ENCODE results near the gene P2RX6.

Gene P2RX6

DNA sequence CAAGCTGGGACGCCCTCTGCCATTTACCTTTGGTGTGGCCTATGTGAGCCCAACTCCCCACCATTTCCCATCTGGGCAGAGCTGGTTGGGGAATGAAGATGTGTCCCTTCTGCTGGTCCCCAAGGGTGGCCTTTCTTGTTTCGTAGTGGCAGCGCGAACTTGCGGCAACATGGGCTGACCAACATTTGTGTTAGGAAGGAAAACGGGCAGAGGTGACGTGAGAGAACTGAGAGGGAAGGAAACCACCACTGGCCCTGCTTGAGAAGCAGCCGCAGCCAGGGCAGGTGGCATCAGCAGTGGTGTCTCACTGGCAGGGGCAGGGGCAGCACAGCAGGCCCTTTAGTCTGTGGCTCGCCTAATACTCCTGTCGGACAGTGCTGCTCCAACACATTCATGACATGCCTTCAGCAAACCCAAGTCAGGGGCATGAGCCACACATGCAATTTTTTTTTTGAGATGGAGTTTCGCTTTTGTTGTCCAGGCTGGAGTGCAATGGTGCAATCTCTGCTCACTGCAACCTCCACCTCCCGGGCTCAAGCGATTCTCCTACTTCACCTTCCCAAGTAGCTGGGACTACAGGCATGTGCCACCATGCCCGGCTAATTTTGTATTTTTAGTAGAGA is 60.7 kb downstream of the P2RX6 start:
- in situ Hi-C loops (cut with MboI; ENCODE audit: low pct_unique_long_range_greater_than_20kb, low sequenced_read_pairs, unreplicated experiment): no loop called here
- no peak for DNase-seq (ENCODE audit: low spot score)
- TF ChIP-seq, protein P1, sequence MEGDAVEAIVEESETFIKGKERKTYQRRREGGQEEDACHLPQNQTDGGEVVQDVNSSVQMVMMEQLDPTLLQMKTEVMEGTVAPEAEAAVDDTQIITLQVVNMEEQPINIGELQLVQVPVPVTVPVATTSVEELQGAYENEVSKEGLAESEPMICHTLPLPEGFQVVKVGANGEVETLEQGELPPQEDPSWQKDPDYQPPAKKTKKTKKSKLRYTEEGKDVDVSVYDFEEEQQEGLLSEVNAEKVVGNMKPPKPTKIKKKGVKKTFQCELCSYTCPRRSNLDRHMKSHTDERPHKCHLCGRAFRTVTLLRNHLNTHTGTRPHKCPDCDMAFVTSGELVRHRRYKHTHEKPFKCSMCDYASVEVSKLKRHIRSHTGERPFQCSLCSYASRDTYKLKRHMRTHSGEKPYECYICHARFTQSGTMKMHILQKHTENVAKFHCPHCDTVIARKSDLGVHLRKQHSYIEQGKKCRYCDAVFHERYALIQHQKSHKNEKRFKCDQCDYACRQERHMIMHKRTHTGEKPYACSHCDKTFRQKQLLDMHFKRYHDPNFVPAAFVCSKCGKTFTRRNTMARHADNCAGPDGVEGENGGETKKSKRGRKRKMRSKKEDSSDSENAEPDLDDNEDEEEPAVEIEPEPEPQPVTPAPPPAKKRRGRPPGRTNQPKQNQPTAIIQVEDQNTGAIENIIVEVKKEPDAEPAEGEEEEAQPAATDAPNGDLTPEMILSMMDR (IDR thresholded peaks at IDR 0.05; ENCODE audit: extremely low read depth, insufficient read depth, missing control alignments): no peak

DNA sequence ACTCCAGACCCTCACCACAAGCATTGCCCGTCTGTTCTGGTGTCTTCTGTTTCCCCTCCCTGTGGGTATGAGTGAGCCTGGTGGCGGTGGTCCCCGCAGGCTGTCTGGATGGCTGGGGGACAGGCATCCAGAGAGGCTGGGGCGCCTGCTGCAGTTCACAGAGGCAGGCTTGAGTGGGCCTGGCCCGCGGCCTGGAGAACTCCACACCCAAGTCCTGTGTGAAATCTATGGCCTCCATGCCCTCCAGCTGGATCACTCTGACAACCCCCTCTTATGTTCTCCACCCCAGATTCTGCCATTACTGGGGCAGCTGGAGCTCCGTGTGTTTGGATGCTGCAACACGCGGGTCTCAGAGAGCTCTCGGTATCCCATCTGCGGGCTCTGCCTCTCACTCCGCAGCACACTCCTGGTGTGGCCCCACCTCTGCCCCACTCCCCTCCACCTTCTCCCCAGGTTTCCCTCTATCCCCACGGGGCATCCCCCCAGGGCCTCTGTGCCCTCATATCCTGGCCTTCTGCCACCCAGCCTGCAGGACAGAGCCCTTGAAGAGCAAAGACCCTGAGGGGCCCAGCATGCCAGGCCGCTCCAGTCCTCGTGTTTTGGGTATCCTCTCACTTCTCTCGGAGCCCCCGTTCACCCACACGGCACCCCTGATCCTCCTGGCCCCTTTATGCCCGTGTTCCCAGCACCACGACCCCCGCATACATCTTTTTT is 62.1 kb downstream of the P2RX6 start:
- in situ Hi-C loops (cut with MboI; ENCODE audit: low pct_unique_long_range_greater_than_20kb, low sequenced_read_pairs, unreplicated experiment): no loop called here
- TF ChIP-seq, protein P1 (IDR thresholded peaks at IDR 0.05; ENCODE audit: extremely low read depth, insufficient read depth, missing control alignments): no peak
- no peak for DNase-seq (ENCODE audit: low spot score)
